Erythroblast (primary cell): ENCODE results near the gene ALKBH4.
"Not testable (repeated sequence)": the region's sequence is repeated elsewhere in the genome, so short reads cannot be mapped to it uniquely, and the experiment has no call there.

Source experiments
- GATA1 ChIP-seq: IDR thresholded peaks from 2 replicates; pipeline ENCODE4 v1.6.1; 2011; ENCODE audit warnings: low read depth, mild to moderate bottlenecking, control low read depth, low read length, moderate library complexity
- POLR2A ChIP-seq: IDR thresholded peaks from 2 replicates; pipeline ENCODE4 v1.6.1; 2011; ENCODE audit warnings: mild to moderate bottlenecking, low read length

- not testable (repeated sequence) for TF ChIP-seq POLR2A, GATA1
Measured at GRCh38 chr7:102474736-102475435, 10.2 kb upstream of the ALKBH4 start.
